ENCODE results near the gene MAP3K21. TPM values are rescaled to one million over a fixed set of nuclear protein-coding genes. Genes with fewer than 3 reads are reported as not detected.

Gene MAP3K21
- total and polyA plus RNA-seq, 7 donors, result 0.04 to 0.49 (median 0.13) TPM

- intact Hi-C loops (cut with DNase I), result no loop called here
- no peak for DNase-seq
- Histone ChIP-seq H3K4me3 (no peak overlapping the region), H3K27ac (no peak overlapping the region), H3K27me3 (ENCODE audit: insufficient read depth in 3 of 3, low read length in 2 of 3) (peaks cover 0 to 6% (median 3%) of the 10 kb centered on the region in 3 donors), H3K36me3 (ENCODE audit: insufficient read depth in 1 of 2, low read depth in 1 of 2) (no peaks in the 10 kb centered on the region), H3K9me3 (no peaks in the 10 kb centered on the region), H3K4me1 (no peaks in the 10 kb centered on the region)
- ATAC-seq, result no peak
- no peak for TF ChIP-seq CTCF (IDR thresholded peaks at IDR 0.05)
- WGBS, 3 donors, result 69 to 91% (median 77%) methylated on average over 3 of the region's 3 CpGs
Measured at GRCh38 chr1:233340031-233340555, 12.6 kb downstream of the MAP3K21 start.

GRCh38 chr1:233340966-233341516, 13.5 kb downstream of the MAP3K21 start:
- 70 to 78% (median 74%) methylated on average over 4 of the region's 4 CpGs for WGBS, 3 donors
- intact Hi-C loops (cut with DNase I), result no loop called here
- H3K4me3 ChIP-seq, result no peak overlapping the region
- H3K36me3 ChIP-seq (ENCODE audit: insufficient read depth in 1 of 2, low read depth in 1 of 2), result no peaks in the 10 kb centered on the region
- H3K27ac ChIP-seq, result no peak overlapping the region
- peaks cover 0 to 6% (median 3%) of the 10 kb centered on the region in 3 donors for H3K27me3 ChIP-seq (ENCODE audit: insufficient read depth in 3 of 3, low read length in 2 of 3)
- ATAC-seq (no peak), DNase-seq (no peak)
- H3K4me1 ChIP-seq, result no peaks in the 10 kb centered on the region
- no peak for TF ChIP-seq CTCF (IDR thresholded peaks at IDR 0.05)
- H3K9me3 ChIP-seq, result no peaks in the 10 kb centered on the region

- no peak for ATAC-seq
- Histone ChIP-seq H3K27ac (no peak overlapping the region), H3K9me3 (no peaks in the 10 kb centered on the region), H3K27me3 (ENCODE audit: insufficient read depth in 3 of 3, low read length in 2 of 3) (peaks cover 0 to 6% (median 0%) of the 10 kb centered on the region in 3 donors), H3K4me1 (no peaks in the 10 kb centered on the region), H3K36me3 (ENCODE audit: insufficient read depth in 1 of 2, low read depth in 1 of 2) (no peaks in the 10 kb centered on the region), H3K4me3 (no peak overlapping the region)
- intact Hi-C loops (cut with DNase I), result no loop called here
- DNase-seq, result no peak
- TF ChIP-seq CTCF (IDR thresholded peaks at IDR 0.05), result no peak
Measured at GRCh38 chr1:233342086-233342485, 14.6 kb downstream of the MAP3K21 start.

- DNase-seq (no peak), ATAC-seq (no peak)
- Histone ChIP-seq H3K4me1 (no peaks in the 10 kb centered on the region), H3K27ac (no peak overlapping the region), H3K4me3 (no peak overlapping the region), H3K27me3 (ENCODE audit: insufficient read depth in 3 of 3, low read length in 2 of 3) (peaks cover 0 to 6% (median 0%) of the 10 kb centered on the region in 3 donors), H3K36me3 (ENCODE audit: insufficient read depth in 1 of 2, low read depth in 1 of 2) (no peaks in the 10 kb centered on the region), H3K9me3 (no peaks in the 10 kb centered on the region)
- no peak for TF ChIP-seq CTCF (IDR thresholded peaks at IDR 0.05)
- WGBS, 3 donors, result 73 to 91% (median 84%) methylated on average over 1 of the region's 1 CpG
- intact Hi-C loops (cut with DNase I), result no loop called here
Measured at GRCh38 chr1:233343262-233343661, 15.7 kb downstream of the MAP3K21 start.

GRCh38 chr1:233347338-233347737, 19.8 kb downstream of the MAP3K21 start:
- Histone ChIP-seq H3K4me1 (no peaks in the 10 kb centered on the region), H3K36me3 (ENCODE audit: insufficient read depth in 1 of 2, low read depth in 1 of 2) (no peaks in the 10 kb centered on the region), H3K4me3 (no peak overlapping the region), H3K9me3 (no peaks in the 10 kb centered on the region), H3K27ac (no peak overlapping the region), H3K27me3 (ENCODE audit: insufficient read depth in 3 of 3, low read length in 2 of 3) (no peaks in the 10 kb centered on the region)
- DNase-seq (no peak), ATAC-seq (no peak)
- no peak for TF ChIP-seq CTCF (IDR thresholded peaks at IDR 0.05)
- intact Hi-C loops (cut with DNase I), result no loop called here
- 68 to 71% (median 70%) methylated on average over 5 of the region's 5 CpGs for WGBS, 3 donors

Data from psoas muscle (tissue), 8 donors.